OCI-LY7 (cell line): ENCODE data around the gene ACAP1. TPM values are rescaled to one million over a fixed set of nuclear protein-coding genes. Genes with fewer than 3 reads are reported as not detected.
A peak's percentile ranks its signal among the peaks of the same experiment; 100 is the strongest.

Source experiments
- BruUV-seq: library from RNA; stranded (reverse); fragments of 400-500 nt; replicated peaks from 2 replicates; lab custom pipeline; 2021; lab: Mats Ljungman, UMichigan
- CTCF ChIA-PET: fragments of 300-600 bp; sonication (Branson Sonifier 250); formaldehyde crosslinking; loops from one replicate; lab custom pipeline; 2022; ENCODE audit warnings: antibody characterized with exemption; ENCODE audit not compliant: unreplicated experiment; lab: Charles Lee
- POLR2A ChIA-PET: fragments of 300-600 bp; sonication (Branson Sonifier 250); formaldehyde crosslinking; loops from one replicate; lab custom pipeline; 2022; ENCODE audit warnings: antibody characterized with exemption; lab: Charles Lee
- DNase-seq: peaks from one replicate; pipeline ENCODE4 v3.0.0-alpha.2; 2015; ENCODE audit warnings: low spot score
- H2AFZ ChIP-seq: fragments of 200-600 bp; sonication (generic), shearing (Covaris generic); 2 replicates; pipeline ENCODE4 v1.6.1; 2014; ENCODE audit warnings: mild to moderate bottlenecking, antibody characterized with exemption, low read length, moderate library complexity
- H3K27ac ChIP-seq: fragments of 200-600 bp; sonication (generic); 2 replicates; pipeline ENCODE4 v1.5.1; 2014; ENCODE audit warnings: mixed run types, low read depth, mild to moderate bottlenecking, moderate library complexity, low read length, inconsistent platforms; ENCODE audit not compliant: poor library complexity, severe bottlenecking
- H3K36me3 ChIP-seq: fragments of 200-600 bp; sonication (generic); 2 replicates; pipeline ENCODE4 v1.6.1; 2014; ENCODE audit warnings: mild to moderate bottlenecking, antibody characterized with exemption, low read length, moderate library complexity, mixed read lengths; ENCODE audit not compliant: insufficient read depth
- H3K4me1 ChIP-seq: fragments of 200-600 bp; sonication (generic); 2 replicates; pipeline ENCODE4 v1.5.1; 2014; ENCODE audit warnings: mild to moderate bottlenecking, low read length; ENCODE audit not compliant: insufficient read depth, poor library complexity, severe bottlenecking
- H3K4me2 ChIP-seq: fragments of 200-600 bp; sonication (generic); 2 replicates; pipeline ENCODE4 v1.6.1; 2014; ENCODE audit warnings: mild to moderate bottlenecking, low read length
- H3K4me3 ChIP-seq: fragments of 200-600 bp; sonication (generic); 2 replicates; pipeline ENCODE4 v1.5.1; 2014; ENCODE audit warnings: mild to moderate bottlenecking, low read depth, low read length; ENCODE audit not compliant: poor library complexity, severe bottlenecking
- H3K79me2 ChIP-seq: fragments of 200-600 bp; sonication (generic); 2 replicates; pipeline ENCODE4 v1.6.1; 2016; ENCODE audit warnings: low read depth, mild to moderate bottlenecking, low read length, moderate library complexity, mixed read lengths; ENCODE audit not compliant: insufficient read depth
- H3K9me2 ChIP-seq: fragments of 200-600 bp; sonication (generic); 2 replicates; pipeline ENCODE4 v1.6.1; 2016; ENCODE audit warnings: mild to moderate bottlenecking, low read length, mixed read lengths; ENCODE audit not compliant: insufficient read depth
- H3K9me3 ChIP-seq: fragments of 200-600 bp; sonication (generic); 2 replicates; pipeline ENCODE4 v1.6.1; 2014; ENCODE audit warnings: mild to moderate bottlenecking, mixed run types, low read length, mixed read lengths
- H4K20me1 ChIP-seq: fragments of 200-600 bp; sonication (generic); 2 replicates; pipeline ENCODE4 v1.6.1; 2014; ENCODE audit warnings: mild to moderate bottlenecking, antibody characterized with exemption, low read length, moderate library complexity, mixed read lengths; ENCODE audit not compliant: insufficient read depth
- EZH2phosphoT487 ChIP-seq: fragments of 200-600 bp; sonication (generic); IDR thresholded peaks from 2 replicates; pipeline ENCODE4 v1.6.1; 2018; ENCODE audit warnings: low read depth, borderline replicate concordance, mild to moderate bottlenecking, mixed run types, antibody characterized with exemption, low read length, moderate library complexity, mixed read lengths
- intact Hi-C: fragments of 100-400 bp; cut with micrococcal nuclease; formaldehyde crosslinking; loops from one replicate; pipeline ENCODE4 v1.10.0; 2022; ENCODE audit not compliant: unreplicated experiment
- total RNA-seq, 2 experiments: library from RNA; depleted of rRNA in 1 of 2; stranded (reverse); fragments of >200 nt in 1 of 2; shearing (Covaris generic) in 1 of 2; gene quantifications; 2 replicates each; pipeline ENCODE4 v1.2.3, GENCODE V29; 2014 to 2022
- TF ChIP-seq, protein P1 (sequence below): fragments of 200-600 bp; sonication (generic); conservative IDR thresholded peaks from 2 replicates; pipeline ENCODE4 v1.5.1; 2014; ENCODE audit warnings: mild to moderate bottlenecking, antibody characterized with exemption, low read length, moderate library complexity, mixed read lengths

The ACAP1 gene
- total RNA-seq, 2 experiments from 2014 or later: 117 to 259 TPM

GRCh38 chr17:7292729-7293128 is 43.6 kb upstream of the ACAP1 start:
- CTCF ChIA-PET: interaction anchor here (0.5 kb wide), 1 partner anchor 13 kb away, joined by 3 read pairs; no protein-coding TSS in a partner anchor

GRCh38 chr17:7293159-7293558 is 43.2 kb upstream of the ACAP1 start:
- Histone ChIP-seq H3K27ac (no peak overlapping the region), H3K4me3 (no peak overlapping the region), H3K9me3 (no peaks in the 10 kb centered on the region), H4K20me1 (no peaks in the 10 kb centered on the region), H3K36me3 (no peaks in the 10 kb centered on the region), H3K9me2 (no peaks in the 10 kb centered on the region), H3K4me1 (peaks cover 35% of the 10 kb centered on the region), H3K79me2 (no peaks in the 10 kb centered on the region), H3K4me2 (no peak overlapping the region), H2AFZ (no peak overlapping the region)
- intact Hi-C loops: no loop called here
- POLR2A ChIA-PET: no interaction called here
- no TSS peak for BruUV-seq
- DNase-seq: no peak
- CTCF ChIA-PET: no interaction called here
- TF ChIP-seq, protein P1, sequence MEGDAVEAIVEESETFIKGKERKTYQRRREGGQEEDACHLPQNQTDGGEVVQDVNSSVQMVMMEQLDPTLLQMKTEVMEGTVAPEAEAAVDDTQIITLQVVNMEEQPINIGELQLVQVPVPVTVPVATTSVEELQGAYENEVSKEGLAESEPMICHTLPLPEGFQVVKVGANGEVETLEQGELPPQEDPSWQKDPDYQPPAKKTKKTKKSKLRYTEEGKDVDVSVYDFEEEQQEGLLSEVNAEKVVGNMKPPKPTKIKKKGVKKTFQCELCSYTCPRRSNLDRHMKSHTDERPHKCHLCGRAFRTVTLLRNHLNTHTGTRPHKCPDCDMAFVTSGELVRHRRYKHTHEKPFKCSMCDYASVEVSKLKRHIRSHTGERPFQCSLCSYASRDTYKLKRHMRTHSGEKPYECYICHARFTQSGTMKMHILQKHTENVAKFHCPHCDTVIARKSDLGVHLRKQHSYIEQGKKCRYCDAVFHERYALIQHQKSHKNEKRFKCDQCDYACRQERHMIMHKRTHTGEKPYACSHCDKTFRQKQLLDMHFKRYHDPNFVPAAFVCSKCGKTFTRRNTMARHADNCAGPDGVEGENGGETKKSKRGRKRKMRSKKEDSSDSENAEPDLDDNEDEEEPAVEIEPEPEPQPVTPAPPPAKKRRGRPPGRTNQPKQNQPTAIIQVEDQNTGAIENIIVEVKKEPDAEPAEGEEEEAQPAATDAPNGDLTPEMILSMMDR: no peak

More at GRCh38 chr17:7292729-7293128, 43.6 kb upstream of the ACAP1 start:
- H3K9me3 ChIP-seq: no peaks in the 10 kb centered on the region
- H3K4me1 ChIP-seq: peaks cover 35% of the 10 kb centered on the region
- no peak overlapping the region for H2AFZ ChIP-seq
- DNase-seq: no peak
- H3K9me2 ChIP-seq: no peaks in the 10 kb centered on the region
- H3K79me2 ChIP-seq: no peaks in the 10 kb centered on the region
- H3K27ac ChIP-seq: no peak overlapping the region
- H4K20me1 ChIP-seq: no peaks in the 10 kb centered on the region
- H3K4me3 ChIP-seq: no peak overlapping the region
- TF ChIP-seq, protein P1: no peak
- TF ChIP-seq EZH2phosphoT487: no peak
- no peaks in the 10 kb centered on the region for H3K36me3 ChIP-seq
- H3K4me2 ChIP-seq: no peak overlapping the region
- POLR2A ChIA-PET: interaction anchor here (1.8 kb wide), 1 partner anchor 12 kb away, joined by 5 read pairs; the partner anchor contains the start of gene SLC2A4
- BruUV-seq: no TSS peak
- intact Hi-C loops: no loop called here

- CTCF ChIA-PET: no interaction called here
- no peak overlapping the region for H2AFZ ChIP-seq
- H3K4me3 ChIP-seq: no peak overlapping the region
These were observed 42.3 kb upstream of the ACAP1 start for GRCh38 chr17:7293816-7294613.

More at GRCh38 chr17:7293816-7294613, 42.3 kb upstream of the ACAP1 start:
- no TSS peak for BruUV-seq
- no peaks in the 10 kb centered on the region for H3K79me2 ChIP-seq
- intact Hi-C loops: no loop called here
- TF ChIP-seq, protein P1: no peak
- TF ChIP-seq EZH2phosphoT487: no peak
- H3K27ac ChIP-seq: no peak overlapping the region
- H4K20me1 ChIP-seq: no peaks in the 10 kb centered on the region
- DNase-seq: no peak
- peaks cover 35% of the 10 kb centered on the region for H3K4me1 ChIP-seq
- no peaks in the 10 kb centered on the region for H3K9me2 ChIP-seq
- peak overlapping the region; percentile 13; the same call in 1 of the 2 replicates for H3K4me2 ChIP-seq
- H3K36me3 ChIP-seq: no peaks in the 10 kb centered on the region
- POLR2A ChIA-PET: no interaction called here
- no peaks in the 10 kb centered on the region for H3K9me3 ChIP-seq
